ENCODE results near the gene IGSF10. TPM values are rescaled to one million over a fixed set of nuclear protein-coding genes. Genes with fewer than 3 reads are reported as not detected.

The IGSF10 gene
- total and polyA plus RNA-seq, 2 of the 8 experiments (the other 6 are each of a cell fraction or from before 2014, with no cell fraction given): 0.59 to 0.95 TPM

DNA sequence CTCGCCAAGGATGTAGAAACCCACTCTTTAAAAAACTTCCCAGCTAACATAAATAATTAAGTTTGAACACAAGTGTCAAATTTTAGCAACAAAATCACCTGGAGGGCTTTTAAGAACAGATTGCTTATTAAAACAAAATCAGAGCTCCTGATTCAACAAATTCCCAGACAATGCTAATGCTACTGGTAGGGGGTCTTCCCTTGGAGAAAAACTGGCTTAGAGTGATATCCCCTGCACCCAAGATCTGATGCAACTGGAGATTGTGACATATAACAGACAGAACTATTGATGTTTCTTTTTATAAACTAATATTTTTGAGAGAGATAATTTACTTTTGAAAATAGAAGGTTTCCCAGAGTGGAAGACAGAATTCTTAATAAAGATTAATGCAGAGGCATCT lies 19.9 kb downstream of the IGSF10 start:
- Histone ChIP-seq H2BK20ac (ENCODE audit: low read length) (no peak overlapping the region), H3K4ac (replicated peaks; ENCODE audit: insufficient read length, low read depth, low read length) (no peak overlapping the region), H3K9me3 (ENCODE audit: insufficient read depth in 2 of 2, low read depth in 1 of 2, low read length in 1 of 2) (no peaks in the 10 kb centered on the region), H2BK5ac (ENCODE audit: low read depth, low read length) (no peak overlapping the region), H3K4me3 (ENCODE audit: extremely low read depth in 1 of 4, insufficient read depth in 2 of 4, low read depth in 3 of 4, low read length in 4 of 4) (no peak overlapping the region), H3K36me3 (ENCODE audit: control insufficient read depth in 2 of 4, insufficient read depth in 4 of 4, low read length in 3 of 4) (no peaks in the 10 kb centered on the region), H3K27me3 (replicated peaks in 1 of 4; ENCODE audit: control insufficient read depth in 3 of 4, extremely low read depth in 1 of 4, insufficient read depth in 3 of 4, low read length in 3 of 4) (no peaks in the 10 kb centered on the region), H3K79me1 (ENCODE audit: low read depth, low read length) (no peaks in the 10 kb centered on the region), H2BK12ac (ENCODE audit: low read depth, low read length) (no peak overlapping the region), H2BK15ac (ENCODE audit: low read length) (no peak overlapping the region), H2AFZ (ENCODE audit: low read length) (no peak overlapping the region), H3K14ac (ENCODE audit: insufficient read length) (no peak overlapping the region), H4K5ac (ENCODE audit: insufficient read length, low read depth, low read length) (no peak overlapping the region), H4K20me1 (replicated peaks in 1 of 2; ENCODE audit: control insufficient read depth in 1 of 2, insufficient read depth in 2 of 2, low read length in 2 of 2) (no peaks in the 10 kb centered on the region), H4K8ac (ENCODE audit: extremely low read depth, insufficient read depth, low read length) (no peak overlapping the region), H3K18ac (ENCODE audit: extremely low read depth, low read length) (no peak overlapping the region), H3K27ac (ENCODE audit: low read depth, low read length) (no peak overlapping the region), H3K56ac (replicated peaks; ENCODE audit: insufficient read length, low read depth, low read length) (no peak overlapping the region), H3K4me1 (replicated peaks in 1 of 4; ENCODE audit: control insufficient read depth in 3 of 4, insufficient read depth in 4 of 4, low read length in 3 of 4) (no peaks in the 10 kb centered on the region), H2AK5ac (ENCODE audit: low read depth, low read length) (no peak overlapping the region), H2BK120ac (replicated peaks; ENCODE audit: low read depth, low read length) (no peak overlapping the region), H3K23ac (ENCODE audit: insufficient read length) (no peak overlapping the region), H4K91ac (replicated peaks; ENCODE audit: insufficient read length, low read length) (no peak overlapping the region), H3K79me2 (ENCODE audit: control insufficient read depth in 1 of 2, insufficient read depth in 2 of 2, low read length in 2 of 2) (no peaks in the 10 kb centered on the region), H3K9ac (replicated peaks in 1 of 4; ENCODE audit: extremely low read depth in 1 of 4, low read depth in 3 of 4, low read length in 3 of 4) (no peak overlapping the region), H3K4me2 (ENCODE audit: insufficient read depth in 1 of 2, low read depth in 2 of 2, low read length in 2 of 2) (no peak overlapping the region), H3K23me2 (ENCODE audit: low read depth, low read length) (no peaks in the 10 kb centered on the region)
- POLR2A ChIA-PET (ENCODE audit: partially characterized antibody): interaction anchor here (0.8 kb wide), 1 partner anchor 34 kb away, joined by 3 read pairs; no protein-coding TSS in a partner anchor
- FAIRE-seq (no peak), DNase-seq (ENCODE audit: low read depth in 1 of 2, low spot score in 2 of 2) (no peak)
- CTCF ChIA-PET (ENCODE audit: partially characterized antibody): interaction anchor here (1.1 to 8.3 kb wide), 9 partner anchors 8 to 577 kb away, joined by 3 to 82 read pairs (median 8); no protein-coding TSS in a partner anchor
- WGBS, 2 experiments (ENCODE audit: extremely low coverage in 1 of 2, insufficient coverage in 1 of 2, insufficient read length in 1 of 2, insufficient replicate concordance in 2 of 2, low coverage in 1 of 2, low lambda C conversion rate in 2 of 2, missing lambda C conversion rate in 1 of 2): 84% methylated on average over 1 of the region's 1 CpG; no CpG with 5 or more reads in 1 of the 2 experiments
- TF ChIP-seq SP4 (IDR thresholded peaks at IDR 0.05; ENCODE audit: low read length): no peak
- TF ChIP-seq SP2 (IDR thresholded peaks at IDR 0.05; ENCODE audit: low read length): no peak
- no peak for TF ChIP-seq CTCF (IDR thresholded peaks at IDR 0.05; ENCODE audit: control extremely low read depth in 1 of 3, insufficient read depth in 1 of 3, low read depth in 1 of 3, low read length in 3 of 3)
- no peak for TF ChIP-seq POLR2A (IDR thresholded peaks at IDR 0.05; ENCODE audit: control extremely low read depth in 1 of 2, low read depth in 2 of 2, low read length in 2 of 2)
- no peak for TF ChIP-seq SAP30 (IDR thresholded peaks at IDR 0.05; ENCODE audit: insufficient read depth, insufficient replicate concordance, low read length)
- TF ChIP-seq SRF (IDR thresholded peaks at IDR 0.05; ENCODE audit: low read depth, low read length): no peak
- TF ChIP-seq RXRA (IDR thresholded peaks at IDR 0.05; ENCODE audit: insufficient read depth, low read depth, low read length): no peak
- no peak for TF ChIP-seq SP1 (IDR thresholded peaks at IDR 0.05; ENCODE audit: low read depth, low read length)
- no peak for TF ChIP-seq TAF7 (optimal IDR thresholded peaks at IDR 0.05; ENCODE audit: borderline replicate concordance, low read depth, low read length)
- TF ChIP-seq CBX5 (IDR thresholded peaks at IDR 0.05; ENCODE audit: low read depth, low read length): no peak
- TF ChIP-seq, protein P1, sequence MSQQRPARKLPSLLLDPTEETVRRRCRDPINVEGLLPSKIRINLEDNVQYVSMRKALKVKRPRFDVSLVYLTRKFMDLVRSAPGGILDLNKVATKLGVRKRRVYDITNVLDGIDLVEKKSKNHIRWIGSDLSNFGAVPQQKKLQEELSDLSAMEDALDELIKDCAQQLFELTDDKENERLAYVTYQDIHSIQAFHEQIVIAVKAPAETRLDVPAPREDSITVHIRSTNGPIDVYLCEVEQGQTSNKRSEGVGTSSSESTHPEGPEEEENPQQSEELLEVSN (IDR thresholded peaks at IDR 0.05): no peak
- no peak for TF ChIP-seq BACH1 (IDR thresholded peaks at IDR 0.05; ENCODE audit: low read length)
